A549 treated with AZD9567 at 1 μM for 4 hours (cell line): ENCODE data around the gene MFSD1. TPM values are rescaled to one million over a fixed set of nuclear protein-coding genes. Genes with fewer than 3 reads are reported as not detected.

Experiments used
- total RNA-seq: library from RNA; stranded (reverse); fragments of 200-300 nt; extraction: Qiagen RNA extraction; gene quantifications from 5 replicates; pipeline ENCODE4 v1.2.3, GENCODE V29; 2022; ENCODE audit not compliant: insufficient read depth

MFSD1 gene
- 39.9 to 43.3 TPM (median 42.2 TPM) in 5 replicates for total RNA-seq

GRCh38 chr3:158801696-158802408 is at the start of gene MFSD1:
TSS of gene MFSD1 (plus strand) at chr3:158802054. CDS start at chr3:158802153, 99 bp downstream.

Other genes with a start within 250 kb of the MFSD1 start
- 21.8 to 28.1 TPM (median 26.2 TPM) in 5 replicates for gene MLF1, start 230.9 kb upstream of the MFSD1 start, total RNA-seq
- 39.6 to 55.9 TPM (median 43.6 TPM) in 5 replicates for gene GFM1, start 157.5 kb upstream of the MFSD1 start, total RNA-seq
- gene LXN, start 129.4 kb upstream of the MFSD1 start, total RNA-seq = 52.0 to 54.6 TPM (median 52.5 TPM) in 5 replicates
- 7.4 to 10.1 TPM (median 8.8 TPM) in 5 replicates for gene RARRES1, start 69.6 kb upstream of the MFSD1 start, total RNA-seq